BLaER1 treated with 17β-estradiol and CSF1 and Interleukin-3, amounts not matched to agents 10 nM and 100 nM (cell line): ENCODE data around the gene ATP11C.

Experiments used
- H3K27ac ChIP-seq, 11 experiments: shearing (Covaris generic); formaldehyde crosslinking; 2 replicates each; pipeline ENCODE4 v1.8.1; 2022
- H3K27me3 ChIP-seq, 11 experiments: shearing (Covaris generic); formaldehyde crosslinking; 2 replicates each; pipeline ENCODE4 v1.8.1; 2022
- H3K36me3 ChIP-seq, 11 experiments: shearing (Covaris generic); formaldehyde crosslinking; 2 replicates each; pipeline ENCODE4 v1.8.1; 2022
- H3K4me1 ChIP-seq, 10 experiments: shearing (Covaris generic); formaldehyde crosslinking; 2 replicates each; pipeline ENCODE4 v1.8.1; 2022
- H3K4me2 ChIP-seq, 11 experiments: shearing (Covaris generic); formaldehyde crosslinking; 2 replicates each; pipeline ENCODE4 v1.8.1; 2022
- H3K4me3 ChIP-seq, 10 experiments: shearing (Covaris generic); formaldehyde crosslinking; 2 replicates each; pipeline ENCODE4 v1.8.1; 2022
- H3K9ac ChIP-seq, 11 experiments: shearing (Covaris generic); formaldehyde crosslinking; 2 replicates each; pipeline ENCODE4 v1.8.1; 2022
- H3K9me3 ChIP-seq, 11 experiments: shearing (Covaris generic); formaldehyde crosslinking; replicated peaks in 1 of 11; 2 replicates each; pipeline ENCODE4 v1.8.1; 2022
- H4K20me1 ChIP-seq, 11 experiments: shearing (Covaris generic); formaldehyde crosslinking; 2 replicates each; pipeline ENCODE4 v1.8.1; 2022
- Cebpa-rat ChIP-seq, 11 experiments: shearing (Covaris generic); IDR thresholded peaks; 2 replicates each; pipeline ENCODE4 v1.8.1; 2022

ATP11C gene

GRCh38 chrX:139776599-139776998 lies 156.3 kb downstream of the ATP11C start:
- Histone ChIP-seq H3K27me3 (peaks cover 87 to 100% (median 99%) of the 10 kb centered on the region in 11 experiments), H3K36me3 (peaks cover 54 to 92% (median 78%) of the 10 kb centered on the region in 11 experiments), H3K4me3 (no peak overlapping the region), H3K9ac (no peak overlapping the region), H3K27ac (no peak overlapping the region), H3K9me3 (peaks cover 61 to 78% (median 71%) of the 10 kb centered on the region in 11 experiments), H3K4me1 (no peaks in the 10 kb centered on the region), H3K4me2 (no peak overlapping the region), H4K20me1 (no peaks in the 10 kb centered on the region)
- no peak for TF ChIP-seq Cebpa-rat (IDR thresholded peaks at IDR 0.05)

GRCh38 chrX:139770366-139770765 lies 162.5 kb downstream of the ATP11C start:
- Histone ChIP-seq H3K4me3 (no peak overlapping the region), H3K36me3 (peaks cover 53 to 86% (median 73%) of the 10 kb centered on the region in 11 experiments), H3K27ac (no peak overlapping the region), H3K9ac (no peak overlapping the region), H4K20me1 (no peaks in the 10 kb centered on the region; a peak in 2 of 22 replicates), H3K4me2 (no peak overlapping the region), H3K27me3 (peaks cover 79 to 98% (median 93%) of the 10 kb centered on the region in 11 experiments), H3K4me1 (peaks cover 0 to 21% (median 13%) of the 10 kb centered on the region in 10 experiments; a peak in 18 of 20 replicates), H3K9me3 (peaks cover 46 to 53% (median 50%) of the 10 kb centered on the region in 11 experiments)
- no peak for TF ChIP-seq Cebpa-rat (IDR thresholded peaks at IDR 0.05)

- no peak for TF ChIP-seq Cebpa-rat (IDR thresholded peaks at IDR 0.05)
- Histone ChIP-seq H3K9ac (no peak overlapping the region), H3K36me3 (peaks cover 20 to 78% (median 45%) of the 10 kb centered on the region in 11 experiments; a peak in 21 of 22 replicates), H3K4me1 (peaks cover 0 to 21% (median 13%) of the 10 kb centered on the region in 10 experiments; a peak in 18 of 20 replicates), H3K27me3 (peaks cover 75 to 98% (median 92%) of the 10 kb centered on the region in 11 experiments), H3K9me3 (peaks cover 9 to 15% (median 12%) of the 10 kb centered on the region in 11 experiments), H3K4me3 (no peak overlapping the region), H4K20me1 (peaks cover 0 to 5% (median 0%) of the 10 kb centered on the region in 11 experiments; a peak in 4 of 22 replicates), H3K27ac (peak overlapping the region in 4 of 11 experiments; percentile 8 to 39 (median 27); a peak in 4 of 22 replicates), H3K4me2 (peak overlapping the region; percentile 3 to 53 (median 33); a peak in 15 of 22 replicates)
Observed at GRCh38 chrX:139766545-139766983, 166.3 kb downstream of the ATP11C start.

- Histone ChIP-seq H3K36me3 (peaks cover 4 to 71% (median 21%) of the 10 kb centered on the region in 11 experiments; a peak in 15 of 22 replicates), H3K9ac (no peak overlapping the region), H3K4me2 (no peak overlapping the region), H3K9me3 (peaks cover 0 to under 1% (median 0%) of the 10 kb centered on the region in 11 experiments; a peak in 1 of 22 replicates), H3K4me3 (no peak overlapping the region), H3K27me3 (peaks cover 91 to 100% (median 98%) of the 10 kb centered on the region in 11 experiments), H3K27ac (no peak overlapping the region), H3K4me1 (peaks cover 0 to 17% (median 13%) of the 10 kb centered on the region in 10 experiments; a peak in 18 of 20 replicates), H4K20me1 (peaks cover 0 to 8% (median 0%) of the 10 kb centered on the region in 11 experiments; a peak in 5 of 22 replicates)
- TF ChIP-seq Cebpa-rat (IDR thresholded peaks at IDR 0.05), result no peak
Observed at GRCh38 chrX:139762400-139763183, 170.3 kb downstream of the ATP11C start.

- peaks cover 81 to 100% (median 98%) of the 10 kb centered on the region in 11 experiments for H3K27me3 ChIP-seq
- no peak for TF ChIP-seq Cebpa-rat (IDR thresholded peaks at IDR 0.05)
- H3K27ac ChIP-seq, result no peak overlapping the region
- no peak overlapping the region for H3K9ac ChIP-seq
- peaks cover 16 to 26% (median 21%) of the 10 kb centered on the region in 11 experiments for H3K9me3 ChIP-seq
- no peak overlapping the region for H3K4me3 ChIP-seq
- H3K4me1 ChIP-seq, result no peaks in the 10 kb centered on the region
- H3K4me2 ChIP-seq, result no peak overlapping the region
- H3K36me3 ChIP-seq, result peaks cover 20 to 81% (median 35%) of the 10 kb centered on the region in 11 experiments; a peak in 20 of 22 replicates
- H4K20me1 ChIP-seq, result peaks cover 0 to 8% (median 0%) of the 10 kb centered on the region in 11 experiments; a peak in 4 of 22 replicates
Observed at GRCh38 chrX:139759637-139760036, 173.2 kb downstream of the ATP11C start.

- no peak for TF ChIP-seq Cebpa-rat (IDR thresholded peaks at IDR 0.05)
- Histone ChIP-seq H3K27me3 (peaks cover 79 to 100% (median 98%) of the 10 kb centered on the region in 11 experiments), H3K9me3 (peaks cover 24 to 34% (median 29%) of the 10 kb centered on the region in 11 experiments), H3K4me1 (no peaks in the 10 kb centered on the region), H3K36me3 (peaks cover 26 to 86% (median 38%) of the 10 kb centered on the region in 11 experiments; a peak in 21 of 22 replicates), H3K9ac (no peak overlapping the region), H3K27ac (no peak overlapping the region), H3K4me3 (no peak overlapping the region), H4K20me1 (peaks cover 0 to 8% (median 0%) of the 10 kb centered on the region in 11 experiments; a peak in 4 of 22 replicates), H3K4me2 (no peak overlapping the region)
Observed at GRCh38 chrX:139758809-139759208, 174.0 kb downstream of the ATP11C start.

- no peaks in the 10 kb centered on the region for H3K4me1 ChIP-seq
- H3K27me3 ChIP-seq, result peaks cover 74 to 100% (median 98%) of the 10 kb centered on the region in 11 experiments
- no peak overlapping the region for H3K4me3 ChIP-seq
- H4K20me1 ChIP-seq, result peaks cover 0 to 8% (median 0%) of the 10 kb centered on the region in 11 experiments; a peak in 4 of 22 replicates
- H3K9ac ChIP-seq, result no peak overlapping the region
- no peak for TF ChIP-seq Cebpa-rat (IDR thresholded peaks at IDR 0.05)
- peaks cover 30 to 39% (median 35%) of the 10 kb centered on the region in 11 experiments for H3K9me3 ChIP-seq
- no peak overlapping the region for H3K27ac ChIP-seq
- no peak overlapping the region for H3K4me2 ChIP-seq
- H3K36me3 ChIP-seq, result peaks cover 24 to 84% (median 37%) of the 10 kb centered on the region in 11 experiments; a peak in 21 of 22 replicates
Observed at GRCh38 chrX:139758250-139758649, 174.6 kb downstream of the ATP11C start.

GRCh38 chrX:139751053-139751452 lies 181.8 kb downstream of the ATP11C start:
- H3K27ac ChIP-seq, result no peak overlapping the region
- no peak for TF ChIP-seq Cebpa-rat (IDR thresholded peaks at IDR 0.05)
- H3K4me1 ChIP-seq, result peaks cover 0 to 10% (median 2%) of the 10 kb centered on the region in 10 experiments; a peak in 4 of 20 replicates
- H3K27me3 ChIP-seq, result peaks cover 68 to 100% (median 97%) of the 10 kb centered on the region in 11 experiments
- no peaks in the 10 kb centered on the region; a peak in 1 of 22 replicates for H4K20me1 ChIP-seq
- peaks cover 29 to 34% (median 31%) of the 10 kb centered on the region in 11 experiments for H3K9me3 ChIP-seq
- H3K9ac ChIP-seq, result no peak overlapping the region
- peaks cover 22 to 69% (median 36%) of the 10 kb centered on the region in 11 experiments for H3K36me3 ChIP-seq
- H3K4me2 ChIP-seq, result no peak overlapping the region
- H3K4me3 ChIP-seq, result no peak overlapping the region
